Neuronal stem cell (in vitro differentiated cells): ENCODE results near the gene COX7B2.

ENCODE experiments used
- DNase-seq: peaks from one replicate; pipeline ENCODE4 v3.0.0-alpha.2; 2013; ENCODE audit warnings: low spot score
- H2AFZ ChIP-seq: one replicate; pipeline ENCODE4 v1.6.1; 2013; ENCODE audit warnings: mild to moderate bottlenecking, low read length, inconsistent platforms
- H2AK5ac ChIP-seq: 2 replicates; pipeline ENCODE4 v1.6.1; 2013; ENCODE audit warnings: low read depth, mild to moderate bottlenecking, inconsistent platforms, low read length, moderate library complexity, mixed read lengths
- H2BK120ac ChIP-seq: 2 replicates; pipeline ENCODE4 v1.6.1; 2013; ENCODE audit warnings: low read depth, mild to moderate bottlenecking, inconsistent platforms, low read length, moderate library complexity, mixed read lengths
- H2BK12ac ChIP-seq: one replicate; pipeline ENCODE4 v1.6.1; 2013; ENCODE audit warnings: low read length, inconsistent platforms
- H2BK15ac ChIP-seq: 2 replicates; pipeline ENCODE4 v1.6.1; 2013; ENCODE audit warnings: mild to moderate bottlenecking, low read length, inconsistent platforms, mixed read lengths
- H2BK5ac ChIP-seq: one replicate; pipeline ENCODE4 v1.6.1; 2013; ENCODE audit warnings: inconsistent platforms, mild to moderate bottlenecking, low read length, moderate library complexity
- H3K14ac ChIP-seq: one replicate; pipeline ENCODE4 v1.6.1; 2013; ENCODE audit warnings: low read length, inconsistent platforms
- H3K18ac ChIP-seq: 2 replicates; pipeline ENCODE4 v1.6.1; 2013; ENCODE audit warnings: low read length, inconsistent platforms
- H3K23ac ChIP-seq: 2 replicates; pipeline ENCODE4 v1.6.1; 2013; ENCODE audit warnings: low read depth, mild to moderate bottlenecking, mixed read lengths, low read length, inconsistent platforms; ENCODE audit not compliant: poor library complexity
- H3K27ac ChIP-seq: replicated peaks from 3 replicates; pipeline ENCODE4 v1.5.1; 2013; ENCODE audit warnings: low read length, inconsistent platforms
- H3K27me3 ChIP-seq, 3 experiments: 2 replicates each; pipeline ENCODE4 v1.6.1; 2013; ENCODE audit warnings: low read length in 3 of 3, mild to moderate bottlenecking in 2 of 3, inconsistent platforms in 1 of 3, low read depth in 1 of 3, mixed read lengths in 1 of 3, moderate library complexity in 1 of 3; ENCODE audit not compliant: control insufficient read depth in 3 of 3, insufficient read depth in 3 of 3
- H3K36me3 ChIP-seq, 2 donors: replicated peaks in 1 of 2; 2 replicates each; pipeline ENCODE4 v1.6.1; 2013; ENCODE audit warnings: low read length in 2 of 2; ENCODE audit not compliant: control insufficient read depth in 2 of 2, insufficient read depth in 2 of 2
- H3K4ac ChIP-seq: 2 replicates; pipeline ENCODE4 v1.6.1; 2013; ENCODE audit warnings: inconsistent platforms, mild to moderate bottlenecking, low read length, moderate library complexity
- H3K4me1 ChIP-seq, 2 donors: 1 replicate in 1 of 2; 2 replicates in 1 of 2; pipeline ENCODE4 v1.6.1; 2013; ENCODE audit warnings: low read length in 2 of 2, low read depth in 1 of 2; ENCODE audit not compliant: control insufficient read depth in 2 of 2, insufficient read depth in 1 of 2
- H3K4me2 ChIP-seq: one replicate; pipeline ENCODE4 v1.6.1; 2013; ENCODE audit warnings: mild to moderate bottlenecking, low read length, inconsistent platforms; ENCODE audit not compliant: insufficient read depth, poor library complexity, severe bottlenecking
- H3K4me3 ChIP-seq, 2 donors: 2 replicates each; pipeline ENCODE4 v1.5.1; 2013; ENCODE audit warnings: low read length in 2 of 2, mild to moderate bottlenecking in 2 of 2, inconsistent platforms in 1 of 2, moderate library complexity in 1 of 2
- H3K79me1 ChIP-seq: one replicate; pipeline ENCODE4 v1.6.1; 2013; ENCODE audit warnings: low read depth, mild to moderate bottlenecking, inconsistent platforms, low read length, moderate library complexity
- H3K9ac ChIP-seq: one replicate; pipeline ENCODE4 v1.6.1; 2013; ENCODE audit warnings: mild to moderate bottlenecking, low read depth, low read length, inconsistent platforms; ENCODE audit not compliant: poor library complexity
- H3K9me3 ChIP-seq, 2 donors: replicated peaks in 1 of 2; 2 replicates each; pipeline versions ENCODE3 to v1.6.1; 2013; ENCODE audit warnings: low read length in 2 of 2, mild to moderate bottlenecking in 2 of 2, inconsistent platforms in 1 of 2, low read depth in 1 of 2, mixed read lengths in 1 of 2, moderate library complexity in 1 of 2; ENCODE audit not compliant: control insufficient read depth in 2 of 2, insufficient read depth in 1 of 2
- H4K8ac ChIP-seq: one replicate; pipeline ENCODE4 v1.6.1; 2013; ENCODE audit warnings: low read depth, mild to moderate bottlenecking, inconsistent platforms, low read length, moderate library complexity
- H4K91ac ChIP-seq: one replicate; pipeline ENCODE4 v1.6.1; 2013; ENCODE audit warnings: low read length, low read depth, mild to moderate bottlenecking, inconsistent platforms; ENCODE audit not compliant: poor library complexity
- WGBS, 2 donors: extraction: QIAGEN DNeasy Blood & Tissue Kit; methylation state at CpG; one replicate each; pipeline ENCODE4 v1.1.7; 2013; ENCODE audit warnings: missing lambda C conversion rate in 2 of 2, mixed read lengths in 1 of 2; ENCODE audit not compliant: insufficient read length in 2 of 2, insufficient replicate concordance in 1 of 2; ENCODE audit errors: extremely low coverage in 2 of 2; 5-methylcytosine and 5-hydroxymethylcytosine counted together

COX7B2 gene

DNA sequence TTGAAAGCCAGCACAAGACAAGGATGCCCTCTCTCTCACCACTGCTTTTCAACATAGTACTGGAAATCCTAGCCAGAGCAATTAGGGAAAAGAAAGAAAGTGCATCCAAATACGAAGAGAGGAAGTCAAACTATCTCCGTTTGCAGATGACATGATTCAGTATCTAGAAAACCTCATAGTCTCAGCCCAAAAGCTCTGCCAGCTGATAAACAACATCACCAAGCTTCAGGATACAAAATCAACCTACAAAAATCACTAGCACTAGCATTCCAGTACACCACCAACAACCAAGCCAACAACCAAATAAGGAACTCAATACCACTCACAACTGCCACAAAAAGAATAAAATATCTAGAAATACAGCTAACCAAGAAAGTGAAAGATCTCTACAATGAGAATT is 38.6 kb downstream of the COX7B2 start:
- H3K27ac ChIP-seq: no peak overlapping the region
- H3K18ac ChIP-seq: no peak overlapping the region
- no peaks in the 10 kb centered on the region for H3K79me1 ChIP-seq
- no CpG with 5 or more reads among the region's 2 CpGs for WGBS, 2 donors
- H2BK15ac ChIP-seq: no peak overlapping the region
- no peaks in the 10 kb centered on the region for H3K36me3 ChIP-seq
- no peak overlapping the region for H2AK5ac ChIP-seq
- DNase-seq: no peak
- H3K14ac ChIP-seq: no peak overlapping the region
- H3K9ac ChIP-seq: no peak overlapping the region
- H4K91ac ChIP-seq: no peak overlapping the region
- H2BK120ac ChIP-seq: no peak overlapping the region
- no peak overlapping the region for H2BK12ac ChIP-seq
- peaks cover 0 to 2% of the 10 kb centered on the region in 2 donors for H3K4me1 ChIP-seq
- no peaks in the 10 kb centered on the region for H3K9me3 ChIP-seq
- no peak overlapping the region for H3K4me2 ChIP-seq
- no peak overlapping the region for H3K4ac ChIP-seq
- H3K4me3 ChIP-seq: no peak overlapping the region
- no peak overlapping the region for H4K8ac ChIP-seq
- H3K23ac ChIP-seq: no peak overlapping the region
- H3K27me3 ChIP-seq: no peaks in the 10 kb centered on the region
- no peak overlapping the region for H2AFZ ChIP-seq
- no peak overlapping the region for H2BK5ac ChIP-seq

DNA sequence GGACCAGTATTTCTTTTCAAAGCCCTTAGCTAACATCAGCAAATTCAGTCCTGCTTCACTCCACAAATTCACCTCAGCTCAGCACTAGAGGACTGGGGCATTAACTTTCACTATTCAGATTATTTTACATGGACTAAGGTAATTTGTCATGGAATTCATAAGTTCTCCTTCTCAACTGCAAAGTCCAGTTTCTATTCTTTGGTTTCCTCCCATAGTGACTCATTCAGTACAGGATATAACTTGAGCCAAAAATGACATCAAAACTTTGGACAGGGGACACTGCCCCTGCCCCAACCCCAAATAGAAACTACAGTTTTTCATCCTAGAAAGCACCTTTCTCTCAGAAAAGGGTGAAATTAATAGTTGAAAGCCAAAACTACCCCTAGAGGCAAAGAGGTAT is 52.7 kb downstream of the COX7B2 start:
- no peaks in the 10 kb centered on the region for H3K36me3 ChIP-seq
- H3K14ac ChIP-seq: no peak overlapping the region
- no peak overlapping the region for H3K27ac ChIP-seq
- H3K18ac ChIP-seq: no peak overlapping the region
- H3K4ac ChIP-seq: no peak overlapping the region
- H3K4me1 ChIP-seq: no peaks in the 10 kb centered on the region
- H4K91ac ChIP-seq: no peak overlapping the region
- no peak overlapping the region for H2BK5ac ChIP-seq
- H3K79me1 ChIP-seq: no peaks in the 10 kb centered on the region
- H3K4me2 ChIP-seq: no peak overlapping the region
- no peak overlapping the region for H2AK5ac ChIP-seq
- DNase-seq: no peak
- no peak overlapping the region for H3K9ac ChIP-seq
- no peak overlapping the region for H3K23ac ChIP-seq
- H3K4me3 ChIP-seq: no peak overlapping the region
- H4K8ac ChIP-seq: no peak overlapping the region
- no peak overlapping the region for H2AFZ ChIP-seq
- no peak overlapping the region for H2BK12ac ChIP-seq
- no peak overlapping the region for H2BK120ac ChIP-seq
- no peaks in the 10 kb centered on the region for H3K27me3 ChIP-seq
- no peaks in the 10 kb centered on the region for H3K9me3 ChIP-seq
- H2BK15ac ChIP-seq: no peak overlapping the region

DNA sequence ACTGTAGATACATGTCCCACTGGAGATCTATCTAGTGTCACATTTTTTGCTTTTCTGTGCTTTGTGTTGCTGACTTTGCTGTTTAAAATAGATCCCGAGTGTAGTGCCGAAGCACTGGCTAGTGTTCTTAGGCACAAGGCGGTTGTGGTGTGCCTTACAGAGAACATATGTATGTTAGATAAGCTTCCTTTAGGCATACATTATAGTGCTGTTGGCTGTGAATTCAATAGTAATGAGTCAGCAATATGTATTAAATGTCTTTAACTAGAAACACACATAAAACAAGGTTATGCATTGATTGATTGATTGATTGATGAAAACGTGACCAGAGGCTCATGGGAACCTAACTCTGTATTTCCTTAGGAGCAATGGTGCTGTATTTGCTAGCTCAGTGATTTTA is 56.2 kb downstream of the COX7B2 start:
- H4K91ac ChIP-seq: no peak overlapping the region
- H3K9me3 ChIP-seq: no peaks in the 10 kb centered on the region
- no peak overlapping the region for H3K4me2 ChIP-seq
- no peak overlapping the region for H3K23ac ChIP-seq
- H3K14ac ChIP-seq: no peak overlapping the region
- H2BK12ac ChIP-seq: no peak overlapping the region
- peaks cover 0 to 1% of the 10 kb centered on the region in 2 donors for H3K4me1 ChIP-seq
- no peak overlapping the region for H3K4me3 ChIP-seq
- H3K9ac ChIP-seq: no peak overlapping the region
- no peak overlapping the region for H3K4ac ChIP-seq
- WGBS, 2 donors: no CpG with 5 or more reads among the region's 4 CpGs
- no peak overlapping the region for H2AK5ac ChIP-seq
- no peak overlapping the region for H2AFZ ChIP-seq
- no peak for DNase-seq
- no peaks in the 10 kb centered on the region for H3K79me1 ChIP-seq
- no peak overlapping the region for H3K27ac ChIP-seq
- H4K8ac ChIP-seq: no peak overlapping the region
- H3K27me3 ChIP-seq: no peaks in the 10 kb centered on the region
- no peak overlapping the region for H2BK120ac ChIP-seq
- H3K18ac ChIP-seq: no peak overlapping the region
- H2BK15ac ChIP-seq: no peak overlapping the region
- no peaks in the 10 kb centered on the region for H3K36me3 ChIP-seq
- no peak overlapping the region for H2BK5ac ChIP-seq

DNA sequence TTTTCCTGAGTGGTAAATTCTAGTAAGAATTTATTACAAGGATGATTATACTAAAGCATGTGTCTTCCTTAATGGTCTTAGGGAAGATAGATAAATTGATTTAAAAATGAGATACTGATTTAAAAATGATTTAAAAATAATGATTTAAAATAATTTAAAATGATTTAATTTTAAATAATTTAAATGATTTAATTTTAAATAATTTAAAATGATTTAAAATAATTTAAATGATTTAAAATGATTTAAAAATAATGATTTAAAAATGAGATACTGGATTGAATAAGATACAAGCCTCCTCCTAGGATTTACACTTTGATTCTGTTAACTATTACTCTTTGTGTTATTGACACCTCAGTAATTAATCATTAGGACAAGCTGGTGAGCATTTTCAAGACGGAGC is 59.0 kb downstream of the COX7B2 start:
- H3K9me3 ChIP-seq: no peaks in the 10 kb centered on the region
- no peak overlapping the region for H2BK120ac ChIP-seq
- H4K8ac ChIP-seq: no peak overlapping the region
- H2BK12ac ChIP-seq: no peak overlapping the region
- H2BK5ac ChIP-seq: no peak overlapping the region
- no peaks in the 10 kb centered on the region for H3K27me3 ChIP-seq
- no peak overlapping the region for H3K27ac ChIP-seq
- H3K36me3 ChIP-seq: no peaks in the 10 kb centered on the region
- no peak overlapping the region for H2BK15ac ChIP-seq
- no peak overlapping the region for H3K4me2 ChIP-seq
- WGBS, 2 donors: no CpG with 5 or more reads among the region's 1 CpG
- no peak overlapping the region for H4K91ac ChIP-seq
- peaks cover 0 to 1% of the 10 kb centered on the region in 2 donors for H3K4me1 ChIP-seq
- H3K4ac ChIP-seq: no peak overlapping the region
- no peak overlapping the region for H3K9ac ChIP-seq
- H3K14ac ChIP-seq: no peak overlapping the region
- H3K18ac ChIP-seq: no peak overlapping the region
- H3K79me1 ChIP-seq: no peaks in the 10 kb centered on the region
- H3K4me3 ChIP-seq: no peak overlapping the region
- DNase-seq: no peak
- no peak overlapping the region for H2AK5ac ChIP-seq
- H2AFZ ChIP-seq: no peak overlapping the region
- no peak overlapping the region for H3K23ac ChIP-seq
